Measurements from ENCODE around the gene GPS1.

GRCh38 chr17:82083009-82083408, 31.3 kb downstream of the GPS1 start:
- TF ChIP-seq CTCF (IDR thresholded peaks at IDR 0.05; ENCODE audit: borderline replicate concordance, extremely low read depth, low read length, poor library complexity, severe bottlenecking): no peak
- no peak for TF ChIP-seq EZH2 (IDR thresholded peaks at IDR 0.05; ENCODE audit: borderline replicate concordance, low read depth, low read length, severe bottlenecking)
